IMR-90 (cell line): Measurements from ENCODE around the gene RASGRP3. TPM values are rescaled to one million over a fixed set of nuclear protein-coding genes. Genes with fewer than 3 reads are reported as not detected.

Experiments
- ATAC-seq: fragments of 200-7000 bp; cut with Tn5 transposase; 2 replicates; pipeline ENCODE4 v1.9.1; 2020; ENCODE audit warnings: low read depth, mild to moderate bottlenecking, moderate library complexity
- BruUV-seq: library from RNA; stranded (reverse); fragments of 400-500 nt; replicated peaks from 2 replicates; lab custom pipeline; 2021; lab: Mats Ljungman, UMichigan
- CTCF ChIA-PET: fragments of 300-600 bp; formaldehyde crosslinking; extraction: SDS; loops from one replicate; lab custom pipeline; 2021; ENCODE audit warnings: antibody characterized with exemption; lab: Yijun Ruan, JAX
- POLR2A ChIA-PET: fragments of 300-600 bp; sonication (Branson Sonifier 250); formaldehyde crosslinking; loops from one replicate; lab custom pipeline; 2022; ENCODE audit warnings: antibody characterized with exemption; ENCODE audit not compliant: unreplicated experiment; lab: Charles Lee
- DNase-seq: peaks from one replicate; pipeline ENCODE4 v3.0.0; 2013
- H2AFZ ChIP-seq: replicated peaks from 2 replicates; pipeline ENCODE3; 2013; ENCODE audit warnings: low read length, mild to moderate bottlenecking; ENCODE audit not compliant: poor library complexity
- H2AK5ac ChIP-seq: 2 replicates; pipeline ENCODE4 v1.6.1; 2013; ENCODE audit warnings: low read depth, low read length, inconsistent platforms
- H2AK9ac ChIP-seq: replicated peaks from 2 replicates; pipeline ENCODE3; 2013; ENCODE audit warnings: mild to moderate bottlenecking, low read depth, low read length, moderate library complexity; ENCODE audit not compliant: poor library complexity
- H2BK120ac ChIP-seq: 2 replicates; pipeline ENCODE4 v1.6.1; 2013; ENCODE audit warnings: low read depth, low read length, inconsistent platforms
- H2BK15ac ChIP-seq: 3 replicates; pipeline ENCODE4 v1.6.1; 2013; ENCODE audit warnings: low read depth, low read length, inconsistent platforms
- H2BK20ac ChIP-seq: 2 replicates; pipeline ENCODE4 v1.6.1; 2013; ENCODE audit warnings: low read depth, mild to moderate bottlenecking, inconsistent platforms, low read length, moderate library complexity
- H2BK5ac ChIP-seq: 2 replicates; pipeline ENCODE4 v1.6.1; 2013; ENCODE audit warnings: mild to moderate bottlenecking, low read depth, low read length, inconsistent platforms; ENCODE audit not compliant: poor library complexity, severe bottlenecking
- H3K14ac ChIP-seq: replicated peaks from 2 replicates; pipeline ENCODE4 v1.6.1; 2013; ENCODE audit warnings: low read depth, low read length, inconsistent platforms
- H3K18ac ChIP-seq: 2 replicates; pipeline ENCODE4 v1.6.1; 2013; ENCODE audit warnings: low read depth, low read length, control low read depth
- H3K23ac ChIP-seq: 2 replicates; pipeline ENCODE4 v1.6.1; 2013; ENCODE audit warnings: low read depth, low read length, inconsistent platforms
- H3K27ac ChIP-seq: 2 replicates; pipeline ENCODE4 v1.5.1; 2013; ENCODE audit warnings: mild to moderate bottlenecking, control low read depth, low read length; ENCODE audit not compliant: insufficient read depth
- H3K27me3 ChIP-seq: 2 replicates; pipeline ENCODE4 v1.6.1; 2013; ENCODE audit warnings: low read length; ENCODE audit not compliant: control insufficient read depth, insufficient read depth
- H3K36me3 ChIP-seq: 2 replicates; pipeline ENCODE4 v1.6.1; 2013; ENCODE audit warnings: low read length, mixed read lengths; ENCODE audit not compliant: control insufficient read depth, insufficient read depth
- H3K4ac ChIP-seq: 2 replicates; pipeline ENCODE4 v1.6.1; 2013; ENCODE audit warnings: low read depth, low read length, inconsistent platforms
- H3K4me1 ChIP-seq: 2 replicates; pipeline ENCODE4 v1.6.1; 2013; ENCODE audit warnings: low read length, mixed read lengths; ENCODE audit not compliant: control insufficient read depth, insufficient read depth
- H3K4me2 ChIP-seq: 2 replicates; pipeline ENCODE4 v1.6.1; 2013; ENCODE audit warnings: low read depth, mild to moderate bottlenecking, control low read depth, low read length, moderate library complexity
- H3K4me3 ChIP-seq: 2 replicates; pipeline ENCODE4 v1.5.1; 2013; ENCODE audit warnings: low read depth, mild to moderate bottlenecking, control low read depth, low read length, moderate library complexity; ENCODE audit not compliant: insufficient read depth
- H3K56ac ChIP-seq: 2 replicates; pipeline ENCODE4 v1.6.1; 2013; ENCODE audit warnings: low read length, inconsistent platforms; ENCODE audit not compliant: insufficient read depth; ENCODE audit errors: extremely low read depth
- H3K79me1 ChIP-seq, 2 experiments: 2 replicates each; pipeline ENCODE4 v1.6.1; 2013; ENCODE audit warnings: low read length in 2 of 2, inconsistent platforms in 1 of 2, low read depth in 1 of 2
- H3K9ac ChIP-seq: 2 replicates; pipeline ENCODE4 v1.6.1; 2013; ENCODE audit warnings: low read depth, low read length, control low read depth
- H3K9me1 ChIP-seq: 2 replicates; pipeline ENCODE4 v1.6.1; 2013; ENCODE audit warnings: low read length, inconsistent platforms; ENCODE audit not compliant: insufficient read depth
- H3K9me3 ChIP-seq: 2 replicates; pipeline ENCODE4 v1.6.1; 2013; ENCODE audit warnings: low read length; ENCODE audit not compliant: control insufficient read depth, insufficient read depth
- H4K20me1 ChIP-seq: 2 replicates; pipeline ENCODE4 v1.6.1; 2013; ENCODE audit warnings: low read length, inconsistent platforms; ENCODE audit not compliant: insufficient read depth
- H4K5ac ChIP-seq: 2 replicates; pipeline ENCODE4 v1.6.1; 2013; ENCODE audit warnings: mild to moderate bottlenecking, low read depth, low read length, control low read depth
- H4K8ac ChIP-seq, 2 experiments: 2 replicates each; pipeline ENCODE4 v1.6.1; 2013; ENCODE audit warnings: low read depth in 2 of 2, low read length in 2 of 2, control low read depth in 1 of 2, inconsistent platforms in 1 of 2
- H4K91ac ChIP-seq: 2 replicates; pipeline ENCODE4 v1.6.1; 2013; ENCODE audit warnings: low read depth, low read length, inconsistent platforms; ENCODE audit not compliant: insufficient read depth
- CHD1 ChIP-seq: IDR thresholded peaks from 2 replicates; pipeline ENCODE4 v1.6.1; 2012; ENCODE audit warnings: low read depth, low read length, improper control_type of control experiment
- CTCF ChIP-seq: conservative IDR thresholded peaks from 2 replicates; pipeline ENCODE4 v1.5.1; 2012; ENCODE audit warnings: mild to moderate bottlenecking, low read depth, low read length, improper control_type of control experiment
- MAZ ChIP-seq: IDR thresholded peaks from 2 replicates; pipeline ENCODE4 v1.6.1; 2012; ENCODE audit warnings: low read depth, mild to moderate bottlenecking, low read length, improper control_type of control experiment, moderate library complexity, borderline replicate concordance
- NFE2L2 ChIP-seq: fragments of 150-350 bp; IDR thresholded peaks from 2 replicates; pipeline ENCODE4 v1.6.1; 2016; ENCODE audit warnings: low read depth, mild to moderate bottlenecking, low read length
- POLR2A ChIP-seq: IDR thresholded peaks from 2 replicates; pipeline ENCODE4 v1.6.1; 2012; ENCODE audit warnings: mild to moderate bottlenecking, low read depth, low read length
- RAD21 ChIP-seq: IDR thresholded peaks from 2 replicates; pipeline ENCODE4 v1.6.1; 2012; ENCODE audit warnings: low read length, improper control_type of control experiment
- RCOR1 ChIP-seq: IDR thresholded peaks from 2 replicates; pipeline ENCODE4 v1.6.1; 2012; ENCODE audit warnings: mild to moderate bottlenecking, low read length, improper control_type of control experiment; ENCODE audit not compliant: insufficient replicate concordance
- SMC3 ChIP-seq: fragments of 150-350 bp; IDR thresholded peaks from 2 replicates; pipeline ENCODE4 v1.6.1; 2016; ENCODE audit warnings: low read depth, mild to moderate bottlenecking, antibody characterized with exemption, low read length, moderate library complexity
- WGBS, 2 experiments: methylation state at CpG; one replicate each; pipeline versions ENCODE4 v1.1.5 to v1.1.7; 2013; ENCODE audit warnings: missing lambda C conversion rate in 2 of 2; ENCODE audit not compliant: insufficient read length in 1 of 2; ENCODE audit errors: extremely low coverage in 2 of 2; 5-methylcytosine and 5-hydroxymethylcytosine counted together
- dilution Hi-C: fragments of 300-500 bp; cut with HindIII; formaldehyde crosslinking; loops from one replicate; pipeline ENCODE4 v1.14.3; 2018; ENCODE audit warnings: low sequenced_read_pairs; ENCODE audit not compliant: unreplicated experiment
- in situ Hi-C: fragments of 300-500 bp; cut with MboI; formaldehyde crosslinking; loops from 3 replicates; pipeline ENCODE4 v1.14.3; 2019; ENCODE audit warnings: low sequenced_read_pairs, inconsistent platforms, mixed read lengths
- intact Hi-C: fragments of 100-400 bp; cut with micrococcal nuclease; formaldehyde crosslinking; loops from 2 replicates; pipeline ENCODE4 v1.10.0; 2022
- polyA plus RNA-seq, 3 experiments: library from polyadenylated mRNA; depleted of rRNA; stranded (reverse); fragments of >200 nt; gene quantifications; 2 replicates each; pipeline ENCODE4 v1.2.3, GENCODE V29; 2012; ENCODE audit warnings: low replicate concordance in 1 of 3
- total RNA-seq: library from RNA; depleted of rRNA; stranded (reverse); fragments of >200 nt; gene quantifications from 2 replicates; pipeline ENCODE4 v1.2.3, GENCODE V29; 2012

RASGRP3 gene
- total and polyA plus RNA-seq, 2 of the 4 experiments (the other 2 are of a cell fraction) = 1.7 to 3.0 TPM

- no peak overlapping the region for H3K4me3 ChIP-seq
Measured at GRCh38 chr2:33488178-33488690, 11.8 kb downstream of the RASGRP3 start.

More at GRCh38 chr2:33488178-33488690, 11.8 kb downstream of the RASGRP3 start:
- H3K9me1 ChIP-seq = no peaks in the 10 kb centered on the region
- H3K4ac ChIP-seq = no peak overlapping the region
- CTCF ChIA-PET = no interaction called here
- no peak overlapping the region for H2AK5ac ChIP-seq
- no peak overlapping the region for H2BK120ac ChIP-seq
- no peak overlapping the region for H2AFZ ChIP-seq
- no peaks in the 10 kb centered on the region for H3K36me3 ChIP-seq
- no peak overlapping the region for H4K5ac ChIP-seq
- TF ChIP-seq POLR2A (no peak), MAZ (no peak), CHD1 (no peak), RCOR1 (no peak), NFE2L2 (no peak), CTCF (no peak), SMC3 (no peak), RAD21 (no peak)
- BruUV-seq = no TSS peak
- H3K4me2 ChIP-seq = no peak overlapping the region
- POLR2A ChIA-PET = no interaction called here
- no peak overlapping the region for H3K27ac ChIP-seq
- no peak overlapping the region for H3K14ac ChIP-seq
- no peak overlapping the region for H4K8ac ChIP-seq
- H3K18ac ChIP-seq = no peak overlapping the region
- H2BK15ac ChIP-seq = no peak overlapping the region
- H3K4me1 ChIP-seq = peaks cover 4% of the 10 kb centered on the region; the same call in 1 of the 2 replicates
- H3K79me1 ChIP-seq = no peaks in the 10 kb centered on the region
- no peak overlapping the region for H3K56ac ChIP-seq
- in situ Hi-C loops (no loop called here), dilution Hi-C loops (no loop called here), intact Hi-C loops (no loop called here)
- no peak overlapping the region for H2BK20ac ChIP-seq
- DNase-seq (no peak), ATAC-seq (no peak)
- no peak overlapping the region for H3K9ac ChIP-seq
- WGBS, 2 experiments = no CpG with 5 or more reads among the region's 2 CpGs
- H2AK9ac ChIP-seq = no peak overlapping the region
- H2BK5ac ChIP-seq = no peak overlapping the region
- H4K91ac ChIP-seq = no peak overlapping the region
- no peaks in the 10 kb centered on the region for H3K27me3 ChIP-seq
- H3K9me3 ChIP-seq = peaks cover 6% of the 10 kb centered on the region
- no peak overlapping the region for H3K23ac ChIP-seq
- no peaks in the 10 kb centered on the region for H4K20me1 ChIP-seq
